ENCODE data around the gene NFS1.

Gene NFS1

GRCh38 chr20:35673884-35674283 lies 25.3 kb downstream of the NFS1 start:
- no peaks in the 10 kb centered on the region for H3K9me3 ChIP-seq (ENCODE audit: insufficient read depth, low read length, severe bottlenecking)
- no peak overlapping the region for H2AFZ ChIP-seq (ENCODE audit: low read depth, low read length)
- H3K36me3 ChIP-seq (ENCODE audit: insufficient read depth, low read length) = peaks cover 53% of the 10 kb centered on the region
- peak; percentile 2 for DNase-seq
- H3K4me1 ChIP-seq (ENCODE audit: insufficient read depth, low read length) = no peaks in the 10 kb centered on the region
- TF ChIP-seq CTCF (IDR thresholded peaks at IDR 0.05; ENCODE audit: borderline replicate concordance, extremely low read depth, low read length, poor library complexity, severe bottlenecking) (no peak), EZH2 (IDR thresholded peaks at IDR 0.05; ENCODE audit: borderline replicate concordance, low read depth, low read length, severe bottlenecking) (no peak)
- H3K9ac ChIP-seq (ENCODE audit: low read depth, low read length) = no peak overlapping the region
- no peak for ATAC-seq (ENCODE audit: insufficient read depth, low read depth)
- no peaks in the 10 kb centered on the region for H3K79me2 ChIP-seq (ENCODE audit: insufficient read depth, low read length)
- H3K4me3 ChIP-seq (ENCODE audit: low read depth in 1 of 2, low read length in 2 of 2) = no peak overlapping the region
- no peaks in the 10 kb centered on the region for H4K20me1 ChIP-seq (ENCODE audit: insufficient read depth, low read length)
- no peak overlapping the region for H3K27ac ChIP-seq (ENCODE audit: low read length)
- H3K27me3 ChIP-seq (ENCODE audit: insufficient read depth, low read length, poor library complexity) = no peaks in the 10 kb centered on the region
- H3K4me2 ChIP-seq (ENCODE audit: insufficient read depth, low read length) = no peak overlapping the region

GRCh38 chr20:35669681-35670080 lies 29.5 kb downstream of the NFS1 start:
- no peak overlapping the region for H3K4me3 ChIP-seq (ENCODE audit: low read depth in 1 of 2, low read length in 2 of 2)
- H2AFZ ChIP-seq (ENCODE audit: low read depth, low read length) = no peak overlapping the region
- H3K9me3 ChIP-seq (ENCODE audit: insufficient read depth, low read length, severe bottlenecking) = no peaks in the 10 kb centered on the region
- no peak overlapping the region for H3K4me2 ChIP-seq (ENCODE audit: insufficient read depth, low read length)
- no peak for DNase-seq
- H4K20me1 ChIP-seq (ENCODE audit: insufficient read depth, low read length) = no peaks in the 10 kb centered on the region
- H3K36me3 ChIP-seq (ENCODE audit: insufficient read depth, low read length) = peaks cover 53% of the 10 kb centered on the region
- H3K79me2 ChIP-seq (ENCODE audit: insufficient read depth, low read length) = peaks cover 4% of the 10 kb centered on the region
- TF ChIP-seq EZH2 (IDR thresholded peaks at IDR 0.05; ENCODE audit: borderline replicate concordance, low read depth, low read length, severe bottlenecking) (no peak), CTCF (IDR thresholded peaks at IDR 0.05; ENCODE audit: borderline replicate concordance, extremely low read depth, low read length, poor library complexity, severe bottlenecking) (no peak)
- ATAC-seq (ENCODE audit: insufficient read depth, low read depth) = no peak
- no peak overlapping the region for H3K9ac ChIP-seq (ENCODE audit: low read depth, low read length)
- H3K4me1 ChIP-seq (ENCODE audit: insufficient read depth, low read length) = peaks cover 4% of the 10 kb centered on the region
- no peak overlapping the region for H3K27ac ChIP-seq (ENCODE audit: low read length)
- no peaks in the 10 kb centered on the region for H3K27me3 ChIP-seq (ENCODE audit: insufficient read depth, low read length, poor library complexity)

- Histone ChIP-seq H3K9ac (ENCODE audit: low read depth, low read length) (no peak overlapping the region), H3K79me2 (ENCODE audit: insufficient read depth, low read length) (peaks cover 8% of the 10 kb centered on the region), H3K4me1 (ENCODE audit: insufficient read depth, low read length) (peaks cover 4% of the 10 kb centered on the region), H3K4me3 (ENCODE audit: low read depth in 1 of 2, low read length in 2 of 2) (no peak overlapping the region), H4K20me1 (ENCODE audit: insufficient read depth, low read length) (peaks cover 2% of the 10 kb centered on the region; the same call in 1 of the 2 replicates), H3K27me3 (ENCODE audit: insufficient read depth, low read length, poor library complexity) (no peaks in the 10 kb centered on the region), H2AFZ (ENCODE audit: low read depth, low read length) (no peak overlapping the region), H3K36me3 (ENCODE audit: insufficient read depth, low read length) (peaks cover 51% of the 10 kb centered on the region), H3K4me2 (ENCODE audit: insufficient read depth, low read length) (no peak overlapping the region), H3K9me3 (ENCODE audit: insufficient read depth, low read length, severe bottlenecking) (no peaks in the 10 kb centered on the region), H3K27ac (ENCODE audit: low read length) (no peak overlapping the region)
- no peak for TF ChIP-seq EZH2 (IDR thresholded peaks at IDR 0.05; ENCODE audit: borderline replicate concordance, low read depth, low read length, severe bottlenecking)
- TF ChIP-seq CTCF (IDR thresholded peaks at IDR 0.05; ENCODE audit: borderline replicate concordance, extremely low read depth, low read length, poor library complexity, severe bottlenecking) = no peak
- DNase-seq (peak; percentile 2), ATAC-seq (ENCODE audit: insufficient read depth, low read depth) (no peak)
Observed at GRCh38 chr20:35669221-35669620, 29.9 kb downstream of the NFS1 start.

GRCh38 chr20:35665949-35666288 lies 33.2 kb downstream of the NFS1 start:
- ATAC-seq (ENCODE audit: insufficient read depth, low read depth) = no peak
- TF ChIP-seq CTCF (IDR thresholded peaks at IDR 0.05; ENCODE audit: borderline replicate concordance, extremely low read depth, low read length, poor library complexity, severe bottlenecking) (no peak), EZH2 (IDR thresholded peaks at IDR 0.05; ENCODE audit: borderline replicate concordance, low read depth, low read length, severe bottlenecking) (no peak)
- peaks cover 27% of the 10 kb centered on the region for H3K36me3 ChIP-seq (ENCODE audit: insufficient read depth, low read length)

More at GRCh38 chr20:35665949-35666288, 33.2 kb downstream of the NFS1 start:
- Histone ChIP-seq H3K79me2 (ENCODE audit: insufficient read depth, low read length) (peaks cover 42% of the 10 kb centered on the region), H3K27me3 (ENCODE audit: insufficient read depth, low read length, poor library complexity) (no peaks in the 10 kb centered on the region), H2AFZ (ENCODE audit: low read depth, low read length) (no peak overlapping the region), H3K9me3 (ENCODE audit: insufficient read depth, low read length, severe bottlenecking) (no peaks in the 10 kb centered on the region), H3K4me1 (ENCODE audit: insufficient read depth, low read length) (peaks cover 33% of the 10 kb centered on the region), H3K4me2 (ENCODE audit: insufficient read depth, low read length) (no peak overlapping the region), H4K20me1 (ENCODE audit: insufficient read depth, low read length) (peaks cover 34% of the 10 kb centered on the region), H3K9ac (ENCODE audit: low read depth, low read length) (no peak overlapping the region), H3K27ac (ENCODE audit: low read length) (no peak overlapping the region), H3K4me3 (ENCODE audit: low read depth in 1 of 2, low read length in 2 of 2) (no peak overlapping the region)
- DNase-seq = no peak

Data from DND-41 (cell line).